GM21447 (cell line): ENCODE results near the gene TIMM50.
A peak's percentile ranks its signal among the peaks of the same experiment; 100 is the strongest.

Experiments
- ATAC-seq: cut with Tn5 transposase; IDR thresholded peaks from one replicate; pipeline ENCODE4 v1.9.1; 2021; ENCODE audit not compliant: unreplicated experiment

The TIMM50 gene

DNA sequence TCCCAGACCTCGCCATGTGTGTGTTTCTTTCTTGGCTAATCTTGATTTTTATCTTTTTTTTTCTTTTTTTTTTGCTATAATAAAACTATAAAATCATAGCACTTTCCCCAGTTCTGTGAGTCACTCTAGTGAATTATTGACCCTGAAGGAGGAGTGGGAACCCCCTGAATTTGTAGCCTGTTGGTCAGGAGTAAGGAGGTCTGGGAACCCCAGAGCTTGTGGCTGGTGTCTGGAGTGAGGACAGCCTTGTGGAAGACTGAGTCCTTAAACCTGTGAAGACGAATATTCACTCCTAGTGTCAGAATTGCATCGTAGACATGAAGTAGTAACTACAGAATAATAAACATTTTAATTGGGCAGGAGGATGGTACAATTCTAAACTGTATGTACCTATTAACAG, 44.6 kb downstream of the TIMM50 start:
- ATAC-seq = no peak

DNA sequence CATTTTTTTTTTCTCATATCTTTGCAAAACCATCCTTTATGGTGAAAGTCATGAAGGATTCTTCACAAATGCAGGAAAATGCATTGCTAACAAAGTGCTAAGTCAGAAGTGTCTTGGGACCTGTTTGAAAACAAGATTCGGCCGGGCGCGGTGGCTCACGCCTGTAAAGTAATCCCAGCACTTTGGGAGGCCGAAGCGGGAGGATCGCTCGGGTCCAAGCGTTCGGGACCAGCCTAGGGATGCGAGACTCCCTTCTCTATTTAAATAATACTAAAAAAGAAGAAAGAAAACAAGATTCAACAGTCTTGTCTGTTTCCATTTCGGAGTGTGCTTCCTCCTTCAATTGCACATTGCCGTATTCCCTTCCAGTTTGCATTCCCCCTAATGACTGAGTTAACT, 51.2 kb downstream of the TIMM50 start:
- no peak for ATAC-seq

GRCh38 chr19:39532233-39533002, 51.8 kb downstream of the TIMM50 start, which contains the start of gene EID2B:
TSS of gene EID2B (minus strand) at chr19:39532852. CDS start at chr19:39532802, 50 bp downstream.
- ATAC-seq = peak; percentile 80

- no peak for ATAC-seq
These were observed 52.4 kb downstream of the TIMM50 start for GRCh38 chr19:39533003-39533512.

DNA sequence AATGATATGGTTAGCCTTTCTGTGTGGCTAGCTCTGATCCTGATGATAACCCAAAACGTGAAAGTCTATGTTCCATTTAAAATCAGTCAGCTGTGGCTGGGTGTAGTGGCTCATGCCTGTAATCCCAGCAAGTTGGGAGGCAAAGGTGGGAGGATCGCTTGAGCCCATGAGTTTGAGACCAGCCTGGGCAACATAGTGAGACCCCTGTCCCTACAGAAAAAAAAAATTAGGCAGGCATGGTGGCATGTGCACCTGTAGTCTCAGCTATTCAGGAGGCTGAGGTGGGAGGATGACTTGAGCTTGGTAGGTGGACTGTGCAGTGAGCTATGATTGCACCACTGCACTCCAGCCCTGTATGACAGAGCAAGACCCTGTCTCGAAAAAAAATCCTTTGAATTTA, 53.2 kb downstream of the TIMM50 start:
- ATAC-seq = no peak

DNA sequence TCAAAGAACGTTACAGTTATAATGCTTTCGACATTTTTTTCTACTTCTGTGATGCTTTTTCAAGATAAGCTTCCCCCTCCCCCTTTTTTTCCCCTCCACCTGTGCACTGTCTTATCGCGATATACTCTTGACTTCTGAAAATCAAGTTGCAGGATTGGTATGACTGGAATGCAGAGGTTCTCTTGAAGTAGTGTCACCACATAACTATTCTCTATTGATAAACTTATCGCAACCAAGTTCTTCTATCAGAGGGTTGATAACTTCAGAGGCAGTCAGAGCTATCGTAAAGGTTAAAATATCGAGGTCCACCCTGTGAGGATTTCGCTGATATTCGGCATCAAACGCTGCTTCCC, 58.5 kb downstream of the TIMM50 start:
- ATAC-seq = no peak

- peak; percentile 78 for ATAC-seq
These were observed 59.1 kb downstream of the TIMM50 start, which contains the start of gene EID2 for GRCh38 chr19:39539518-39540332. TSS of gene EID2 (minus strand) at chr19:39540161. CDS start at chr19:39540079, 82 bp downstream.

DNA sequence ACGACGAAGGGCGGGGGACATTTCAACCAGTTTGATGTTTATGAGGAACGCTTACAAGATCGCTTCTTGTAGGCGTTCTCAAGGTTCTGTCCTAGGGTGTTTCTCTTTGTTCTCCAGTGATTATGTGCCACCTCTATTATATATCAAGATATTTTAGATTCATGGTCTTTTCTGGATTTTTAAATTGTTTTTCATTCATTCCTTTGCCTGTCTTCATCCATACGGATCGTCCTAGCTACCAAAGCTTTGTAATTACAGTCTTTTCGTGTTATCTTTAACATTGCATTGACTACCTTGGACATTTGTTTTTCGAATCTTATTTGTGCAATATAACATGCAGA, 59.7 kb downstream of the TIMM50 start:
- ATAC-seq = no peak
